GM19467 (cell line): ENCODE measurements around the gene ARID5B.

ENCODE experiments used
- ATAC-seq: cut with Tn5 transposase; IDR thresholded peaks from one replicate; pipeline ENCODE4 v1.9.1; 2021; ENCODE audit warnings: mild to moderate bottlenecking, moderate library complexity; ENCODE audit not compliant: unreplicated experiment

Gene ARID5B

DNA sequence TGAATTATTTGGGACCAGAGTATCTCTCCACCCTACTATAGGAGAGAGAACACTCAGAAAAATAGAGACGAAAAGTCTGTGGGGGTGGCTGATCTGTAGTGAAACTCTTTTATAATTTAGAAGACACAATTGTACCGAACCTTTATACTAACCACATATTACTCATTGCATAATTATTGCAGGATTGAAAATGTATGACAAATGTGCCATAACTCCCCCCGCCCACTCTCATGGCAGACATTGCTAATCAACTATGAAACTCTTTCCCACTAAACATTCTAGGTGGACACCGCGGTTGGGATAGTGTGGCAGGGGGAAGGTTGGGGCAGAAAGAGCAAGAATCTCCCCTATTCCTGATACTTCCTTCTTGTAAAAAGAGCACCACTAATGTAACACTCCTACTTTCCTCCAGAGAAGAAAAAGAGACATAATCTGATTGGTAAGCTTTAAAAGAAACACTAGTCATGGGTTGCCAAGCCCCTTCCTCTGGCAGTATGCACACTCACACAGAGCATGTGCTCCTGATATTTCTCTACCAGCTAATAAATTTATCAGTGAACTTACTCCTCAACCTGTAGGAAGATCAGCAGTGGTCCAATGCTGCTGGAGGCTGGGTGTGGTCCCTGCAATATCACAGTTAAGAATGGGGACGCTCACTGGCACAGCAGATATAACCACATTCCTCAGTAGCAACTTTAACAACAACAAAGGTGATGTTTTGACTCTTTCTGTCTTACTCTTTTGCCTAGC is 18.7 kb upstream of the ARID5B start:
- no peak for ATAC-seq

DNA sequence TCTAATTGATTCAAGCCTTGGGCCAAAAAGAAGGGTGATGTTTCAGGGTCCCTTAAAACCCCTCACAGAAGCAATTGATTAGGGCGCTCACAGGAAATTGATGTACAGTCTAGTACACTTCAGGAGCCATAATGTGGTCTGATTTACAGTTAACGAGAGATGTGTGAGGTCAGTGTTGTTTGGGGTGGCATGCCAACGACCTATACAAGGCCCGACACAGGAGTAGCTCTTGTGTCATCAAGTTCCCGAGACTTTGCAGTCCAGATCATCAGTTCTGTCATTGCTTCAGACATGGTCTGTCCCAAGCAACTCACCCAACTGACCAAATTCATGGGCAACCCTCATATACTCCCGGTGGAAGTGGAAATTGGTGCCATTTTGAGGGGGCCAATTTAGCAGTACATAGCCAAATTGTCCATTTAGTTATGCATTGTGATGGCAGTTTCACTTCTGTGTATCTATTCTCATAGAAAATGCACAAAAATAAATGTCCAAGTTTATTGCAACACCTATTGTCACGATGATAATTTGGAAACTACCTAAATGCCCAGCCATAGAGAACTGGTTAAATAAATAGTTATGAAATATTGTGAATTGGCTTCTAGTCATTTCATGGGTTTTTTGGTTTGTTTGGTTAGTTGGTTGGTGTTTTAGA is 18.0 kb upstream of the ARID5B start:
- no peak for ATAC-seq

DNA sequence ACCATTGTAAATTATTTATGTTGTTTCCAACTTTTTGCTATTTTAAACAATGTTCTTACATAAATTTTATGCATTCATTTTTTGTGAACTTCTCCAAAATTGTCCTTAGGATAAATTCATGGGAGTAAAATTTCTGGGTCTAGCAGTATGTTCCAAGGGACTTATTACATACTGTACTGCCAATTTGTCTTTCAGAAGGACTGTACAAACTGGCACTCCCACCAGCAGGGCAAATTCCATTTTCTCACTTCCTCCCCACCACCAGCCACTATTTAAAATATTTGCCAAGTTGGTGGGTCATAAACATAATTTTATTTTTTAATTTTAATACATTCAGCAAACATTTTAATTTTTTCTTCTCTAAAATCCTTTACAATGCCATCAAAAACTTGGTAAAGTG is 13.7 kb upstream of the ARID5B start:
- ATAC-seq = no peak

DNA sequence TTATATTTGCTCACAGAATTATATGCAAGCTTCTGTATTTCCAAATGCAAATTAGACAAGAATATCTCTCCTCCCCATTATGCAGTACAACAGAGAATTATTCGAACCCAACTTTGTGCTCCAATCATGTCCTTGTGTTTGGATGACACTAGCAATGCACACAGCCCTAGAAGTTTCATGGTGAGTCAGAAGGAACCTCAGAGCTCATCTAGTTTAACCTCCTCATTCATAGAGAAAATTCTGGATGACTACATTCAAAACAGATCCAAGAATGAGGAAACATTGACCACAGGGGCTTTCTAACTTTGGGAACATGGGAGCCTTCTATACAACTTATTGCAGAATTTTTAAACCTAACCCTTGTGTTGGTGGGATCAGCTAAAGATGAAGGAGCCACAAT is 12.8 kb upstream of the ARID5B start:
- ATAC-seq = no peak

DNA sequence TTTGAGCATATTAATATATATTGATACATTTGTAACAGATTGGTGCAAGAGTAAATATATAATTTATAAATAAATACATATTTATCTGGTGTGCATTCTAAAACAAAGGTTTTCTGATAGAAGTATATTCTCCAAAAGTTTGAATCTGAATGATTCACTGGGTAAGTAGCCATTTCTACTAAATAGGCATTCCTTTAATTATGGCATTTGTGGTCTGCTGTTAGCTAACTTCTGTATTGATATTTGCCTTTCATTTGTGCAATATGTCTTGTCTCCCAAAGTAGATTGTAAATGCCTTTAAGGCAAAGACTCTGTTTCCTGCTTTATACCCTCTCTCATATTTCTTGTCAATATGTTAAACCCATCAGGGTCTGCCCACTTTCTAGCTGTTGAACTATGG is 11.1 kb upstream of the ARID5B start:
- ATAC-seq = no peak

DNA sequence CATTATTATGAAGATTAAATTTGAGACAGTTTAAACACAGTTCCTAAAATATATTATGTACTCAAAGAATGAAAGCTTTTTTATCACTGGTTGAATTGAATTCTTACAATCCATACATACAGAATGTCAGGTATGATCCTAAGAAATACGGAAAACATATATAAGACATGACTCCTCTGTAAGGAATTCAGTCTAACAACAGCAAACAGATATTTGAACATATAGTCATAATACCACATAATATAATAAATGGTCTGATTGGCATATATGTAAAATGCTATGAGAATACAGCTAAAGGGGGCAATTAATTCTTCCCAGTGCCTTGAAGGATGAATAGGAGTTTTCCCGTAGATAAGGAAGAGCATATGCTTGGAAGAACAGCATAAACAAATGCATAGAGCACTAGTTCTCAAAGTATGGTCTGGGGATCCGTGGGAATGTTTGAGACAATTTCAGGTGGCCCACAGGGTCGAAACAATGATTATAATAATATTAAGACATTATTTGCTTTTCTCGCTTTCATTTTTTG is 10.6 kb upstream of the ARID5B start:
- no peak for ATAC-seq

DNA sequence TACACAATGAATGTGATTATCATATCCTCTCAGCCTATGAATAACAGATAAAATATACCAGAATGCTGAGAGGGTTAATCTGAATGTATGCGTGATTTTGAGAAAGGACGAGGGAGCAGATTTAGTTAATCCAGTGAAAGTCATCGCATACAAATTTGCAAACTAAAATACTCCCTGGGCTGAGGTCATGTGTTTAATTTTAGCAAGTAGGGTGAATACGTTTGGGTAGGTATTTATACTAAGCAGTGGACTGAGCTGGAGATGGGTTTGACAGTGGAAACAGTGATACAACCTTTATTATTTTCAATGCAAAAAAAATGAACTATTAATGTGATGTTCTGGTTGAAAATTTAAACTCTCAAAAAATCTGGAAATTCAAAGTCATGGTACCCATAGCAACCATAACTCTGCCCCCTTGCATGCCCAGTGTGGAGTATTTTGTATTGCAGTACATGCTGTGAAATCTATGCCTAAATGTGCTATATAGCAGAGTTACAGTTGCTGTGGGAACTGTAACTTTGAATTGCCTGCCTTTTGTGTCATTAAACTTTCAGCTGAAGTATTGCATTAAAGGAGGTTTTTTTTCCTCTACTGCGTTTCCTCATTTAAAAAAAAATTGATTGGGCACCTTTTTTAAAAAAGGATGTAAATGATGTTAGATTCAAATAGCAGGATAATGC is 9.5 kb upstream of the ARID5B start:
- no peak for ATAC-seq

DNA sequence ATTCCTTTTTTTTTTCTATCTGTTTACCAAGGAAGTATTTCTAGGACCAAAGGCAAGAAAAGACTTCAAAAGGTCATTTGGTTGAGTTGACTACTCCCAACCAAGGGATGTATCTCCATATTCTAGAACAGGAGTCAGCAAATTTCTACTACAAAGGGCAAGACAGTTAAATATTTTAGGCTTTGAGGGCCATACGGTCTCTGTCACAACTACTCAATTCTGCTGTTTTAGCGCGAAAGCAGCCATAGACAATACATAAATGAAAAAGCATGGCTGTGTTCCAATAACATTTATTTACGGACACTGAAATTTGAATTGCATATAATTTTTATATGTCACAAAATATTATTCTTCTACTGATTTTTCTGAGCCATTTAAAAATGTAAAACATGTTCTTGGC is 8.5 kb upstream of the ARID5B start:
- no peak for ATAC-seq

DNA sequence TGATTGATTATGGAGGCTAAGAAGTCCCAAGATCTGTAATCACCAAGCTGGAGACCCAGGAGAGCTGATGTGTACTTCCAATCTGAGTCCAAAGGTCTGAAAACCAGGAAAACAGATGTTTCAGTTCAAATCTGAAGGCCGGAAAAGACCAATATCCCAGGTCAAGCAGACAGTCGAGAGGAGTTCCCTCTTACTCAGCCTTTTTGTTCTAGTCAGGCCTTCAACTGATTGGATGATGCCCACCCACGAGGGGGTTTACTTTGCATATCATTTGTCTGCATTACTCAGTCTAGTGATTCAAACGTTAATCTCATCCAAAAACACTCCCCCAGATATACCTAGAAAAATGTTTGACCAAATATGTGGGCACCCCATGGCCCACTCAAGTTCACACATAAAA is 7.4 kb upstream of the ARID5B start:
- ATAC-seq = no peak

DNA sequence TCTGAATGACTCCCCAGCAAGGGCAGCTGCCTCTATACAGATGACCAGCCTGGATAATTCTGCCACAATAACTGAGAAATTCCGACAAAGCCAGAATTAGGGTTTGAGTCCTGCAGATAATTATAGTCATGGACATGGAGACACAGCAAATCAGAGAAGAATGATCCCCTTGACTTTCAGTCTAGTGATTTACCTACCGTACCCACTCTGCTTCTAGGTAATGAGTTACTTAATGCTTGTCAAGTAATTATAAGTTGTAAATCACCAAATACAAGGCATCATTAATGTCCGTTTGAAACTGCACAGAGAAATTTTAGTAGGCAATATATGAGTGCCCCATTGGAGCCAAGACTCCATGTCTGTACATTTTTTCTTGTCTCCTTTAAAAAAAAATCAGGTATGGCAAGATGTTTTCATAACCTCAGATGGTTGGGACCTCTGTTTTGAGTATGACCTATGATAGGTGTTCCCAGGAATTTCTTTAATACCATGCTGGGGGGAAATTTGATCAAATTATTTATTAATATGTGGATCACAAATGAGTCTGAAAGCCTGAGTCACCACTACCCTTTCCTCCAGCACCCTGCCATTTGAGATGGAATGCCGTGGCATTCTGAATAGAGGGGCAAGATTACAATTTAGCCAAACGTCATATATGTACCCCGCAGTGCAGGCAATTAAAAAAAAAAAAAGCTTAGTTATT is 5.5 kb upstream of the ARID5B start:
- ATAC-seq = no peak

DNA sequence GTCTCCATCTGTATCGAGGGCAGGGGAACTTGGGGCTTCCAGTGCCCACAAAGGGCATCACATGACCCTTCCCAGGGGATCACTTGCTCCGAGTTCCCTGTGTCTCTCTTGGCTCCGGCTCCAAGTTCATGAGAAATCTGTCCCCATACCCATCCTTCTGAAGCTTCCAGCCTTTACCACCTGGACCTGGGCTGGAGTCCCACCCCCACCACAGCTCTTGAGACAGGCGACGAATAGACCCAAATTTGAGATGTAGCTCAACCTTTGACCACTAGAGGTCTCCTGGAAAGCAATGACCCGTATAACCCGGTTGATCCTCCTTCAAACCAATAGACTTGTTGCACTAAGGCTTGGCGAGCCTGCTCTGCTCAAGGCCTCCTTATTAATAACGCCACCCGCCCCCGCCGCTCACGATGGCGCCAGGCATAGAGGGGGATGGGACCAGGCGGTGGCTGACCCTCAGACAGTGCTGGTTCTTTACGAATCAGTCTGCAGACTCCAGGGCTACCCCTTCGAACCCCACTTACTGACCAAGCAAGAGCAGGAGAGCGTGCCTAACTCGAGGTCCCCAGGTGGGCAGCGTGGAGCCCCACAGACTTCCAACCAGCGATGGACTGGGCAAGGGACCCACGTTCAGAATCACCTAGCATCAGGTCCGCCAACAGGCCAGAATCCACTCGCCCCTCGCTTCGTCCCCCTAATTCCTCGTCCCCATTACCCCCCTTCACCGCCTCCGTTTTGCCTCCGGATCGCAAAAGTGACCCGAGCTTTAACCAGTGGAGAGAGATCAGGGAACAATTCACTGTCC is 4.4 kb upstream of the ARID5B start:
- peak; percentile 58 for ATAC-seq

DNA sequence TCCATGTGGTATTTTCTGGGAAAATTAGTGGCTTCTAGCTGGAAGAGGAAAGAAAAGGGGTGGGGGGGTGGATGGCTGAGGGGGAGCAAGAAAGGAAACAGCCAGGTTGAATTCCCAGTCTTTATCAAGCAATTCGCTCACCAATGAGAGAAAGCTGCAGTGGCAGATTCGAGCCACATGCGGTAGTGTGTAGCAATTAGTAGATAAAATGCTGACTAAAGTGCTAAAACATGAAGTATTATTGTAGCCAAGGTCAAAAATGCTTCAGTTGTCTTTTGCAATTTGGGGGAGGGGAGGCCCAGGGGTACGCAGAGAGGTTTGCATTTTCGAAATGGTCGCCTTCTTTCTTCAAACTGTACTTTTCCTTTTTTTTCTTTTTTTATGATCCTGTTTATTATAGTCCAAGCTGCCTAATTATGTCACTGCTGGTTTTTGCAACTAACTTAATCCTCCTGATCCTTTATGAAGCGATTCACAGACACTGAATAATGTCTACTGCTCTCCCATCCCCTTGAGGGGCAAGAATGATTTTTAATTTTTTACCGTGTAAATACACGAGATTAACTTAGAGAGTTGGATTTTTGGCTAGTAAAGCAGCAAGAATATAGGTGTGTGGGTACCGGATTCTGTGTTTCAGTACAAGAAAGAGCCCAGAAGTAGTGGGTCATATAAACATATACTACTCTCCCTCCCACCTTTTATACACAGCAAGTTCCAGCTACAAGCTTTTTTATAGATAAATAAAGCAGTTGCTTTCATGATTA is 3.6 kb upstream of the ARID5B start:
- ATAC-seq = no peak

DNA sequence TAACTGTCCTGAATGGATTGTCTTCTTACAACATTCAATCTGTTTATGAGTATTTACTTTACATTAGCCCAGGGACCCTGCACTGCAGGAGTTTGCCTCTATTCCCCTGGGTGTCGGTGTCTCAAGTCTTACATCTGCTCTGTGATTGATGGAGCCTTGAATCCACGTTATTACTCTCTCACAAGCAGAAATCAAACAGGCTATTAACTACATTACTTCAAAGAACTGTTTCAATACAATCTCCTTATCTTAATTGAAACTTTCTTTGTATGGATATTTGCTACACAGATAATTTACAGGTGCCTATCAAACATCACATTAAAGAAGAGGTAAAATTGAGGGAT is 3.1 kb upstream of the ARID5B start:
- ATAC-seq = no peak

DNA sequence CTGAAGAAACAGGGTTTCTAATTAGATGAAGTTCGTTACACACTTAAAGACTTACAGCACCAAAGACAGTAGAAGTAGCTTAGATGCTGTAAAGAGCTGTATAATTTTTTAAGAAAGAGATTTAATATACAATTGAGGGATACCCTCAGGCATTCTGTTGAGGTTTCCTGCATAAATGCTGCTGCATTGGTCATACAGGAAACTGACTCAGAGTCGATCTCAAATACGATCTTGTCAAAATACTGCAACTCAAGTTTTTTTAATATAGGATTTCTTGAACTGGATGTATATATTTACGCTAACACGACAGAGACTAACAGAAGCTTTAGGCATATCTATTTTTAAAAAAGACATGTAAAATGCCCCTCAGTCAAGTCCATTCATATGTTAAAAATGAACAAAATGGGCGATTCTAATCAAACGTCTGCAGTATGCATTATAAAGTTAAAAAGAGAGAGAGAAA is 2.4 kb upstream of the ARID5B start:
- ATAC-seq = no peak

DNA sequence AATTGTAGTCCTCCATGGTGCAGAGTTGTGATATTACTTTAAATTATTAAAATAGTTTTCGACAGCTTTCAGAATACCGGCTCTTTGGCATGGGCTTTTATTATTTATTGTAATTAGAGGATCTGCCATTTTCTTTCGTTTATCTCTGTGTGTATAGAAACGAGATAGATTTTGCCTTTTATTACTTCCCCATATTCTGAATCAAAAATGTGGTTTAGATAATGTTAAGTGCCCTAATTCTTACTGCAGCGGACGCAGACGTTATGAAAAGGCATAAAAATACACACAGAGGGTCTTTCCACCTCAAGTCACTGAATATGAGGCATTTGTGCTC is 1.9 kb upstream of the ARID5B start:
- no peak for ATAC-seq

DNA sequence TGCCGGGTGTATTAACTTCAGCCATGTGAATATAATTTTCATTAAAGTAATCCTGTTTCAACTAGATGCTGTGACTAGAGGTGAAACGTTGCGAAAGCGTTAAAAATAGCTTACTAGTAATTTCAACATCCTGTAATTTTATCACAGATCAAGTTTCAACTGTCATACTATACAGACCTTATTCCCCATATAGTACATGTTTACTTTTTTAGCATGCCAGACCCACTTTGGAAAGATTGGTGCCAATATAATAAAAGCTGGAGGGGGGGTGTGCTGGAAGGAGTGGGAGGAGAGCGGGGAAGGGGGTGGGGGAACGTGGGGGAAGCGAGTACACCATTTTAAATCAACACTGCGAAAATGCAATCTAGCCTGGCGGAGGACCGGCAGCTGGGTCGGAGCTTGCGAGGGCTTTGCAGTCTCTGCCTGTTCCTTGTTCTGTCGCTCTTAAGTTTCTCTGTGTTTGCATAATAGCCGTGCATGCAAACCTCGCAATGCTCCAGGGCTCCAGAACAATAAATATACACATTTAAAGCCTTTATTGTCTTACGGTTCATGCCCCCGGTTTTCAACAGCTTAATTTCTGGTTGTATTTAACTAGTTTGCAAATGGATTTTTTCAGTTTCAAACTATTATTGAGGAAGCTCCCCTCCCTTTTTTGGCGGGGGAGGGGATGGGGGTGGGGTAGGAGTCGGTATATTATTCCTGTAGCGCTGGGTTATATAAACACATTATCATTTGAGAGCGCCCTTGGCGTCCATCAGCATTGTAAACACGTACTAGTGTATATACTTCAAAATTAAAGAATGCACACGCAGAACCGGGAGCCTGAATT is 1.3 kb upstream of the ARID5B start:
- ATAC-seq = peak; percentile 38

DNA sequence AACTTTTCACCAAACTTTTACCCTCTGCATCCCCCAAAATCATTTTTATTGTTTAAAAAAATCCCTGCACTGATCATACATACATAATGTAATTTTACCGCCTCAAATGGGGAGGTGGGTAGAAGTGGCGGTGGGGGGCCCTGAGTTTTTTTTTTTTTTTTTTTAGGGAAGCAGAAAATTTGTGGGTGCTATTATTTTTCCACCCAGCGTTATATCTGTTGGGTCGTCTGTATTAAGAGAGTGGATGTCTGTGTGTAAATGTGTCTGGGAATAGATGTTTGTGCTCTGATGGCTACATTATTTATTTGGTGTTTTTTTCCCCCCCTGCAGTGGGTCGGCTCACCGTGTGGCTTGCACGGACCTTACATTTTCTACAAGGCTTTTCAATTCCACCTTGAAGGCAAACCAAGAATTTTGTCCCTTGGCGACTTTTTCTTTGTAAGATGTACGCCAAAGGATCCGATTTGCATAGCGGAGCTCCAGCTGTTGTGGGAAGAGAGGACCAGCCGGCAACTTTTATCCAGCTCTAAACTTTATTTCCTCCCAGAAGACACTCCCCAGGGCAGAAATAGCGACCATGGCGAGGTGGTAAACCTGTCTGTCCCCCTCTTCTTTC is 438 bp downstream of the ARID5B start:
- no peak for ATAC-seq

DNA sequence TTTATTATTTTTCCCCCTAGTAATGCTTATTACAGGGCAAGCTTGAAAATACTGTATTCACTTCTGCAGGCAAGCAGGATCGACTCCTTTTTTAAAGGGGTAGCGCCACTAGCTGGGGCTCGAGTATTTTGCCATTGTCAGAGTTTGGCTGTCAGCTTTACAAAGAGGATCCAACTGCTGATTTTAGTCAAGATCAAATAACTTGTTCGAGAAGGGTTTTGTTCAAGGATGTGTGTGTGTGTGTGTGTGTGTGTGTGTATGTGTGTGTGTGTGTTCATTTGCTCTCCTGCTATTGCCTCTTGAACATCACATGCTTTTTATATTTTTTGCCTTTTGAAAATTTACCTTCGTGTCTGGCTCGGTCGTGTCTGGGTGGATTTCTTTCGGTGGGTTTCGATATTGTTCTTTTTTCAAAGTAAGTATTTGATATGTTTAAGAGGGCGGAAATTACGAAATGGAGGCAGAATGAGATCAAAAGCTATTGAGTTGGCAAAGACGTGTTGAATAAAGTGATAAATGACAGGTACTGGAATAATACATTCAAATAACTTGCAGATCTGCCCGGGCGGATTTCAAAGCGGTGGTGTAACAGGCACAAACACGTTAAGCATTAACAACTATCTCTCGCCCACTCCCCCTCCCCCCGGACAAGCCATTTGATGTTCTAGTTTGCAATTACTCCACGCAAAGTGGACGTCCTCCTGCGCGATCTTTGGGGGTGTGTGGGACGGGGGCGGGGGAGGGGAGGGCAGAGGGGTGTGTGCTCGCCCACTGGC is 1.1 kb downstream of the ARID5B start:
- peak; percentile 0 for ATAC-seq
